ENCODE measurements around the gene CYP19A1.
"Not testable (repeated sequence)": the region's sequence is repeated elsewhere in the genome, so short reads cannot be mapped to it uniquely, and the experiment has no call there.

The CYP19A1 gene

GRCh38 chr15:51201581-51201980, 136.8 kb downstream of the CYP19A1 start:
- DNase-seq = no peak

GRCh38 chr15:51200792-51201191, 137.6 kb downstream of the CYP19A1 start:
- DNase-seq = no peak

GRCh38 chr15:51199541-51199940, 138.9 kb downstream of the CYP19A1 start:
- no peak for DNase-seq

GRCh38 chr15:51198701-51199232, 139.6 kb downstream of the CYP19A1 start:
- no peak for DNase-seq

GRCh38 chr15:51195459-51195858, 142.9 kb downstream of the CYP19A1 start:
- DNase-seq = no peak

GRCh38 chr15:51193979-51194378, 144.4 kb downstream of the CYP19A1 start:
- no peak for DNase-seq

- DNase-seq = no peak
Observed at GRCh38 chr15:51193526-51193925, 144.9 kb downstream of the CYP19A1 start.

GRCh38 chr15:51192521-51193280, 145.7 kb downstream of the CYP19A1 start:
- DNase-seq = peak; percentile 67

- no peak for DNase-seq
Observed at GRCh38 chr15:51191766-51192165, 146.6 kb downstream of the CYP19A1 start.

GRCh38 chr15:51191072-51191670, 147.2 kb downstream of the CYP19A1 start:
- no peak for DNase-seq

- no peak for DNase-seq
Observed at GRCh38 chr15:51190424-51191068, 147.8 kb downstream of the CYP19A1 start.

GRCh38 chr15:51189669-51190385, 148.6 kb downstream of the CYP19A1 start:
- no peak for DNase-seq

GRCh38 chr15:51188791-51189190, 149.6 kb downstream of the CYP19A1 start:
- DNase-seq = not testable (repeated sequence)

GRCh38 chr15:51186891-51187290, 151.5 kb downstream of the CYP19A1 start:
- DNase-seq = no peak

- peak; percentile 9 for DNase-seq
Observed at GRCh38 chr15:51186181-51186705, 152.2 kb downstream of the CYP19A1 start.

GRCh38 chr15:51185213-51186159, 152.9 kb downstream of the CYP19A1 start:
- DNase-seq = peak; percentile 18

GRCh38 chr15:51184627-51185026, 153.8 kb downstream of the CYP19A1 start:
- DNase-seq = no peak

GRCh38 chr15:51183076-51183475, 155.3 kb downstream of the CYP19A1 start:
- no peak for DNase-seq

- DNase-seq = no peak
Observed at GRCh38 chr15:51181905-51182304, 156.5 kb downstream of the CYP19A1 start.

- DNase-seq = no peak
Observed at GRCh38 chr15:51181221-51181620, 157.2 kb downstream of the CYP19A1 start.

- DNase-seq = no peak
Observed at GRCh38 chr15:51180534-51180933, 157.9 kb downstream of the CYP19A1 start.

GRCh38 chr15:51180011-51180410, 158.4 kb downstream of the CYP19A1 start:
- DNase-seq = no peak

Data from NCI-H146 (cell line).